HG02759 (cell line): ENCODE measurements around the gene LIPG.
"Not testable (repeated sequence)": the region's sequence is repeated elsewhere in the genome, so short reads cannot be mapped to it uniquely, and the experiment has no call there.

Experiments
- ATAC-seq: cut with Tn5 transposase; IDR thresholded peaks from one replicate; pipeline ENCODE4 v1.9.1; 2021; ENCODE audit warnings: mild to moderate bottlenecking, moderate library complexity; ENCODE audit not compliant: unreplicated experiment

Gene LIPG

DNA sequence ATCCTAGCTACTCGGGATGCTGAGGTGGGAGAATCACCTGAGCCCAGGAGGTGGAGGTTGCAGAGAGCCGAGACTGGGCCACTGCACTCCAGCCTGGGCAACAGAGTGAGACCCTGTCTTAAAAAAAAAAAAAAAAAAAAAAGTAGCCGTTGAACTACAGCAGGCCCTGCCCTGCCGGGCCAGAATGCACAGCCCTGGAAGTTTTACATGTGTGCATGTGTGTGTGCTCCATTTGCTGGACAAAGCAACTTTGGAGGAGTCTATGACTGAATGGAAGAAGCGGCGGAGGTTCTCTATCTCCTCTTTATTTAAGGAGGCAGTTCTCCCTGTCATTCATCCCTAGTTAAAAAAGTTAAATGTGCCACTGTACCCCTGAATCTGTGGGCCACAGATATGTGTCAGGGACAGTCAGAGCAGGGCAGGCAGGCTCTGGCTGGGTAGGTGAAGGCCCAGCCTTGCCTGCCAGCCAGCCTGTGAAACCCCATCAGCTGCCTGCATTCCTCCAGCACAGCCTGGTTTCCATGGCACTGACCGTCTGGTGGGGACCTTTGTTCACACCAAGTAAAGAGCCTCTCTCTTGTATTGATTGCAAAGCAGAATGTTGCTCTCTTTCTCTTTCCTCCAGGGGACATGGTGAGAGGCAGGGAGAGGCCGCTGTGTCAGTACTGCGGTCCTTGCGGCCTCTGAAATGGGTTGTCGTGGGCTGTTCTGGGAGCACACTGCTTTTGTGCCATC, 10.9 kb downstream of the LIPG start:
- ATAC-seq: no peak

DNA sequence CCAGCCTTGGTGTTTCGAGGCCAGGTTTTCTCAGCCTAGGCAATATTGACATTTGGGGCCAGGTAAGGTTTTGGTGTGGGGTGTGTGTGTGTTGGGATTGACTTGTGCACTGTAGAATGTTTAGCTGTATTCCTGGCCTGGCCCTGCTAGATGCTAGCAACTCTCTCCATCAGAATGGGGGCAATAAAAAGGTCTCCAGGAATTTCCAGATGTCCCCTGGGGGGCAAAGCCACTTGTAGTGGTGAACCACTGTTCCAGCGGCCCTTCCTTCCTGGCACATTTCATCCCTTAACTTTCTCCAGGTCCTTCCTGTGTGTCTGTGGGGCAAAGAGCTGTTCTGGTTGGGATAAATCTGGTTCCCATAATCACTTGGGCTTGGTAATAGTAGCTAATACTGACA, 12.0 kb downstream of the LIPG start:
- no peak for ATAC-seq

DNA sequence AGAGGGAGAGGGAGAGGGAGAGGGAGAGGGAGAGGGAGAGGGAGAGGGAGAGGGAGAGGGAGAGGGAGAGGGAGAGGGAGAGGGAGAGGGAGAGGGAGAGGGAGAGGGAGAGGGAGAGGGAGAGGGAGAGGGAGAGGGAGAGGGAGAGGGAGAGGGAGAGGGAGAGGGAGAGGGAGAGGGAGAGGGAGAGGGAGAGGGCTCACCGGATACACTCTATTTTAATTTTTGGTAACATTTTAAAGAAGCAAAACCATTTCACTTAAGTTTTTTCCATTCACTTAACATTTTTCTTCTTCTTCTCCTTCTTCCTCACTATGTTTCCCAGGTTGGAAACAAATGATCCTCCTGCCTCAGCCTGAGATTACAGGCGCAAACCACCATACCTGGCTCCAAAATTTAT, 17.2 kb downstream of the LIPG start:
- not testable (repeated sequence) for ATAC-seq

DNA sequence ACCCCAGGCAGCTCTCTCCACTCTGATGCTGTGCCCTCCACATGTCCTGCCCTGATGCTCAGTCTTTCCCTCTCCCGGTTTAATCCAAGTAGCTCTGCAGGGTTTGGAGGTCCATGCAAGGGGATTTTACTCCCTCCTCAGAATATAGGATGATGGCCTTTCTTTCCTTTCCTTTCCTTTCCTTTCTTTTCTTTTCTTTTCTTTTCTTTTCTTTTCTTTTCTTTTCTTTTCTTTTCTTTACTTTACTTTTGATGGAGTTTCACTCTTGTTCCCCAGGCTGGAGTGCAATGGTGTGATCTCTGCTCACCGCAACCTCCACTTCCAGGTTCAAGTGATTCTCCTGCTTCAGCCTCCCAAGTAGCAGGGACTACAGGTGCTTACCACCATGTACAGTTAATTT, 17.7 kb downstream of the LIPG start:
- not testable (repeated sequence) for ATAC-seq

DNA sequence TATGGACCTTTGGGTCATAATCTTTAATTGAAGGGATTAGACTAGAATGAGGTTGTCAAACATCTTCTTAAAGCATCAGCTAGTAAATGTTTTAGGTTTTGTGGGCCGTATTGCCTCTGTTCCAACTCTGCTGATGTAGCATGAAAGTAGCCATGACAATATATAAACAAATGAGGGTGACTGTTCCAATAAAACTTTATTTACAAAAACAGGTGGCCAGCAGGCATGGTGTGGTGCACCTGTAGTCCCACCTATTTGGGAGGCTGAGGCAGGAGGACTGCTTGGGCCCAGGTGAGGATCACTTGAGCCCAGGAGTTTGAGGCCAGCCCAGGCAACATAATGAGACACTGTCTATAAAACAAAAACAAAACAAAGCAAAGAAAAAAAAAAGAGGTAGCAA, 18.4 kb downstream of the LIPG start:
- ATAC-seq: no peak

DNA sequence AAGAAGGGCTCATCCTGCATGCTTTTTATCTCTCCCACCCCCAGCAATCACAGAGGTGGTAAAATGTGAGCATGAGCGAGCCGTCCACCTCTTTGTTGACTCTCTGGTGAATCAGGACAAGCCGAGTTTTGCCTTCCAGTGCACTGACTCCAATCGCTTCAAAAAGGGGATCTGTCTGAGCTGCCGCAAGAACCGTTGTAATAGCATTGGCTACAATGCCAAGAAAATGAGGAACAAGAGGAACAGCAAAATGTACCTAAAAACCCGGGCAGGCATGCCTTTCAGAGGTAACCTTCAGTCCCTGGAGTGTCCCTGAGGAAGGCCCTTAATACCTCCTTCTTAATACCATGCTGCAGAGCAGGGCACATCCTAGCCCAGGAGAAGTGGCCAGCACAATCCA, 19.5 kb downstream of the LIPG start:
- ATAC-seq: no peak

DNA sequence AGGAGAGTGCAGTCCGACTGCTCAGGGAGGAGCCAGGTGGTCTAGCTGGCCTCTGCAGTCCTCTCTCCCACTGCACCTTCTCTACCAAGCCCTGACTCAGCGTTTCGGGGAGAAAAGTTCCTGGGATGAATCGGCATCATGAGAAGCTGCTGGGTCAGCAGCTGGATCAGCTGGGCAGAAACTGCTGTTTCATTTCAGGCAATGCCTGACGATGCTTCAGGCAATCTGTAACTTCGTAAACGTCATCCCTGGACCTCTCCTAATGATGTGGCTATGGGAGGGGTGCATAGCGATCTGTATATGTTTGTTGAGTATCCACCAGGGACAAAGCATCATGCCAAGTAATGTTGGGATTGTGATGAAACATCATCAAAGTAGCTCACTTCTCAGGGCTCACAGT, 20.7 kb downstream of the LIPG start:
- ATAC-seq: no peak

DNA sequence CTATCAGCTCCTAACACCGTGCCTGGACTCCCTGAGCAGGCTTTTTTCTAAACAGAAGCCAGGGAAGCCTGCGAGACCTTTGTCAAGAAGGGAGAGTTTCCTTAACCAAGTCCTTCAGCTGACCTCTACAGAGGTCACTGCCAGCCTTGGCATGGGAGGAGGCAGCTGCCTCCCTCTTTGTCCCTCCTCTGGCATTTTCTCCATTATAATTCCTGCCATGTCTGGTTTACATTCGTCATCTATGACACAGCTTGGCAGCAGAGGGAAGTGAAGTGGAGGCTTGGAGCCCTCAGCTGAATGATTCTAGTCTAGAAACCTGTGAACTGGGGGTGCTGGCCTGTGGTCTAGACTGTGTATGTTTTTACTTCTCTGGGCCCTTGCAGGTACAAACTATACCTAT, 22.5 kb downstream of the LIPG start:
- no peak for ATAC-seq

DNA sequence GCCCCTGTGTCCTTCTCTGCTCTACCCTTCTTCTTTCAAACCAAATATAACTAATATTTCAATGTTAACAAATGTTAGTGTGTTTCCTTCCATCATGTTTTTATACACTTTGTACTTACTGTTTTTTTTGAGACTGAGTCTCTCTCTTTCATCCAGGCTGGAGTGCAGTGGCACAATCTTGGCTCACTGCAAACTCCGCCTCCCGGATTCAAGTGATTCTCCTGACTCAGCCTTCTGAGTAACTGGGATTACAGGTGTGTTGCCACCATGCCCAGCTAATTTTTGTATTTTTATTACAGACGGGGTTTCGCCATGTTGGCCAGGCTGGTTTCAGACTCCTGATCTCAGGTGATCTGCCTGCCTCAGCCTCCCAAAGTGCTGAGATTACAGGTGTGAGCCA, 23.1 kb downstream of the LIPG start:
- ATAC-seq: not testable (repeated sequence)

DNA sequence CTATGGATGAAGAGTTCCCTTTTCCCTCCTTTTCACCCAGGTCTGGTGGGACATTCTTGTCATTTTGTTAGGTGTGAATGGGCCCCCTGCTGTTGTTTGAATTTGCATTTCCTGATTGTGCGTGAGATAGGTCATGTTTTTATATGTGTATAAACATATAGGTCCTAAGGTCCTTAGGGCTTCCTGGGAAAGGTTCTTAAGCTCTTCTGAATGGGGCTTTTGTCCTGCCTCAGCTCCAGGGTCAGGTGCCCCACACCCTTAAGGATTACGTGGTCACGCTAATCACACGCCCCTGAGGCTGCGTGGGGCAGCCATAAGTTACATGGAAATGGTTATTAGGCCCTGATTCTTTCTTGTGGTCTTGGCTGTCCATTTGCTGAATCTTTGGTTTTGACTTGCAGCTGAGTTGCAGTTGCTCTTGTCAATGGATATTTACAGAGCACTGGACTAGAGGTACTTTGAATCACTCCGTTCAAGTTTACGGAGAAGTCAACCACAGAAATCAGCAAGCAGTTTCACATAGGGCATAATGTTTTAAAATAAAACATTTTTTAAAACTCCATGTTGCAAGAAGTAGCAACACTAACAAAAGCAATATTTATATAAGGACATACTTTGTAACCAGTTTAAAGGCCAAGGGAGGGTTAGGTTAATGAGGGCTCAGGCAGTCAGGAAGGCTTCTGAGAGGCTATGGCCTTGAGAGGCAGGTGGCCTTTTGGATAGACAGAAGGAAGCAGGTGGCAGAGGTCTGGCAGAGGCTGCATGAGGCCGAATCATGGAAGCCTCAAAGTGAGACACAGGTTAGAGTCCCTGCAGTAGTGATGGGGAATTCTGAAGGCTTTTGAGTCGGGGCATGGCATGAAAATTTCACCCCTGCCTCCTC, 24.2 kb downstream of the LIPG start:
- no peak for ATAC-seq

DNA sequence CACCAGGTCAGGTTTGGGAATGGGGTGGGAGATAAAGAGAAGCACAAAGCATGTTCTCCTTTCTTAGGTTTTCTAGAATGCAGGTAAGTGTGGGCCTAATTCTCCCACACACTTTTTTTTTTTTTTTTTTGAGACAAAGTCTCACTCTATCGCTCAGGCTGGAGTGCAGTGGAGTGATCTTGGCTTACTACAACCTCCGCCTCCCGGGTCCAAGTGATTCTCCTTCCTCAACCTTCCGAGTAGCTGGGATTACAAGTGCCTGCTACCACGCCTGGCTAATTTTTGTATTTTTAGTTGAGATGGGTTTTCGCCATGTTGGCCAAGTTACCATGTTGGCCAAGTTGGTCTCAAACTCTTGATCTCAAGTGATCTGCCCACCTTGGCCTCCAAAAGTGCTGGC, 26.3 kb downstream of the LIPG start:
- ATAC-seq: no peak

DNA sequence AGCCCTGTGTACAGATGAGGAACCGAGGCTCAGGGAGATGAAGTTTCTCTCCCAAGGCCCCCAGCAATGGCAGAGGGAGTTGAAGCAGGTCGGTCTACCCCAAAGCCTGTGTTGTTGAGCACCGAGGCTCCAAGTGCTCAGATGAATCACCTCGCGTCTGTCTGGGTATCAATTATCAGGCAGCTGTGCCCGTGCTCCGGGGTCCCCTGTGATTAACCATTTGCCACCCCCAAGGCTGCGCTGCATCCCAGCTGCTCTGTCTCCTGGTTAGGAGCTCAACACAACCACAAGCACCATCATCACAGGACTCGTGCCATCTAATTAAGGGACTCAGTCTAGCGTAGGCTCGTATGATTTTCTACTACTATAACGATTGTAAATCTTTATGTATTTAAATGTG, 27.1 kb downstream of the LIPG start:
- no peak for ATAC-seq

DNA sequence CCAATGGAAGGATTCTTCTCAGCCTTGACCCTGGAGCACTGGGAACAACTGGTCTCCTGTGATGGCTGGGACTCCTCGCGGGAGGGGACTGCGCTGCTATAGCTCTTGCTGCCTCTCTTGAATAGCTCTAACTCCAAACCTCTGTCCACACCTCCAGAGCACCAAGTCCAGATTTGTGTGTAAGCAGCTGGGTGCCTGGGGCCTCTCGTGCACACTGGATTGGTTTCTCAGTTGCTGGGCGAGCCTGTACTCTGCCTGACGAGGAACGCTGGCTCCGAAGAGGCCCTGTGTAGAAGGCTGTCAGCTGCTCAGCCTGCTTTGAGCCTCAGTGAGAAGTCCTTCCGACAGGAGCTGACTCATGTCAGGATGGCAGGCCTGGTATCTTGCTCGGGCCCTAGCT, 28.8 kb downstream of the LIPG start:
- ATAC-seq: no peak

DNA sequence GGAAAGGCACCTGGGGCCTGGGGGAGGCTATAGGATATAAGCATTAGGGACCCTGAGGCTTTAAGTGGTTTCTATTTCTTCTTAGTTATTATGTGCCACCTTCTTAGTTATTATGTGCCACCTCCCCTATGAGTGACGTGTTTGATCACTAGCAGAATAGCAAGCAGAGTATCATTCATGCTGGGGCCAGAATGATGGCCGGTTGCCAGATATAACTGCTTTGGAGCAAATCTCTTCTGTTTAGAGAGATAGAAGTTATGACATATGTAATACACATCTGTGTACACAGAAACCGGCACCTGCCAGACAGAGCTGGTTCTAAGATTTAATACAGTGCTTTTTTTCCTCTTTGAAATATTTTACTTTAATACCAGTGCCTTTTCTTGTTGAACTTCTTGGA, 29.4 kb downstream of the LIPG start:
- ATAC-seq: no peak

DNA sequence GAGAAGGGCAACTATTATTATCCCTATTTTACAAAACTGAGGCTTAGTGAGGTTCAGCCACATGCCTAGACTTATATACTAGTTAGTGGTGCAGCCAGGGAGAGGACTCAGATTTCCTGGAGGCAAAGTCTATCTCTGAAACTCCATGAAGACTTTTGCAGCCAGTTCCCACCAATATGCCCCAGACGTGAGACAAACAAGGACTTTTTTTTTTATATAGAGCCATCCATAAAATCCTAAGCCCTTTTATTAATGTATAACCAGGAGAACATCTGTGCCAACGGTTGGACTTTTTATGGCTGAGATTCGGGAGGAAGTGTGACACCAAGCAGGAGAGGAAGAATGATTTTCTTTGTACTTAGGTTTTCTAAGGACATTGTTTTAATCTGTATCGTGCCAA, 29.9 kb downstream of the LIPG start:
- ATAC-seq: no peak

DNA sequence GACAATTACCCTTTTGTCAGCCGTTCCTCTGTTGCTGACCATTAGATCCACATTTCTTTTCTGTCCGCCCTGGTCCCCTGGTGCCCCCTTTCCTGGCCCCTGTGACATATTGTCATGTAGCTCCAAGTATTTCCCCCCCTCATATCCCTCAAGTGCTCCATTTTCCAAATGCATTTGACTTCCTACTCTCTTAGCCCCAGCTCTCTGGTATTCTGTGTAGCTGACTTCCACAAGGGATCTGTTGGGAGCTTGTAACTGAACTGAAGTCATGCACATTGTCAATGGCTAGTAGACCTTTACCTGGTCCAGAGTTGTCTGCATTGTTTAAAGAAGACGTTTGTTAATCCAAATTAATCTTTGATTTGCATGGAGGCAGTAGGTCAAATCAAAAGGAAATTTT, 34.8 kb downstream of the LIPG start:
- ATAC-seq: no peak

DNA sequence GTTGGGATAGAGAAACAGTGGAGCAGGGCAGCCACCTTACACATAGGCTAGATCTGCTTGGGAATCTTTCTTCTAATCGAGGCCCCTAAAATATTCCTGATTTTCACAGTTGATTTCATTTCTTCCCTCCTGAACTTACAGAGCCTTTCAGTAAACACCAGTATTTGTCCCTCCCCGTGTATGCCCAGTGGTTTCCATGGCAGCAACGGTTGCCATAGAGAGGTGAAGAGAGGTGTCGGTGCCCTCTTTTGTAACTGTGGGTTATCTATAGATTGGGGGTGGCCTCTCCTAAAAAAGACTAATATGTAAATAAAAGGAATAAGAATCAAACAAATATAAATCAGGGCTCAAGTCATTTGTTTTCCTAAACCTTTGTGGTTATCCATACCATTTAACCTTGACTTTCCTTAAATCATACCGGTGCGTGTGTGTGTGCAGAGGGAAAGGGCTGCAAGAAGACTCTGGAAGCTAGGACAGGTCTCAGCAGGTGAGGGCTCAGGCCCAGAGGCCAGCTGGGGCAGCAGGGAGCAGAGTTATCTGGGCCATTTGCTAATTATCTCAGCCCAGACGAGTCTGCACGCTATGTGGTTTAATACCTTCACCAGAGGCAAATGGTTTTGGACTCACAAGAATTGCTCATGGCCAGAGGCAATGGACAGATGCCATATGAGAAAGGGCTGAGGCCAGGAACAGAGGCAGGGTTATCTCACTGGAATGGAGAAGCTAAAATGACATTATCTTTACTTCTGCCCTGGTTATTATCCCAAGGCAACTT, 35.5 kb downstream of the LIPG start:
- no peak for ATAC-seq

DNA sequence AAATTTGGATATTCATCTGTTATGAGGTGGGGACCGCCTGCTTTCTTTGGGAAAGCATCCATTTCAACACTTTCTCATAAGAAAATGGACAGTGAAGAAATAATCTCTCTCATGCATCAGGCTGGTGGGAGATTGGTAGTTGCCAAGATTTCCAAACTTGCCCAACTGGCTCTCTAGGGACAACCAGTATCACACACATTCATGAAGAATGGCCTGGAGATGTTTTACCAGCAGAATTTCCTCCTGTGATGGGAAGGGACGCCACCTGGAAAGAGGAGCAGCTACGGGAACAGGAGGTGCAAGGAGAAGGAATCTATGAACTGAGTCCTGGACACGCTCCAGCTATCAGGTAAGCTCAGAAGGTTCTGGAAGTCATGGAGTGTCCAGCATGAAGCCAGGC, 39.4 kb downstream of the LIPG start:
- ATAC-seq: no peak

DNA sequence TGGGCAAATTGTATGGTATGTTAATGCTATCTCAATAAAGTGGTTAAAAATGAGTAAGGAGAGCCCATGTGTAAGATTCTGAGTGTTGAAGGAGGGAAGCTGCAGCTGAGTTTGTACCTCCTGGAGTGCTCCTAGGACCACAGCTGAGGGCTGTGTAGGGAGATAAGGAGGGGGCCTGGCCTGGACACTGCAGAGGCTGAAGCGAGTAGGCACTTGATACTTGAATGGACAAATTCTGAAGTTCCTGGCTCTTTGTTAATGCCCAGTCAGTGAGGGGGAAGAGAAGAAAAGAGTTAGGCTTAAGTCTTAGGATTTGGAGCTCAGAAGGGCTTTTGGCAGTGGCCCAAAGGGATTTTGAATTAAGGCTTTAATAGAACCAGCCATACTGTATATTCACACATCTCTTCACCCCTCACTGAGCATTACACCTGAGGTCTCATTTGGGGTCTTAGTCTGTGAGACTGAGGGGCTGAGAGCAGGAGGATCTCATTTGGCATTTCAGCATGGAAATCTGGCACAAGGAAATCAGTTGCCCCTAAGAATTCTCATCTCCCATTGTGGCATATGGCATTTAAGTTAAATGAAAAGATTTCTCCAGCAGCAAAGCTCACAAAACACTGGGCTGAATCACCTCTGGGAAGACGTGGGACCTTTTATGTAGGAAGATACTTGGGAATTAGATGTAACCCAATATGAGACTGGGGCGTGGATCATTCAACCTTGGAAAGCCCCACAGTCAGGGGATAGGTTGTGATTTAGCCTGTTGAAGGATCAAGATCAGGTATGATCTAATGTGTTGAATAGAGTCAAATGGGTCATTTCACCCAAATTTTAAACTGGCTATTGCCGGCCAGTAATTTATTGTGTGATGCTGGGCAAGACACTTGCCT, 46.8 kb downstream of the LIPG start:
- ATAC-seq: no peak

DNA sequence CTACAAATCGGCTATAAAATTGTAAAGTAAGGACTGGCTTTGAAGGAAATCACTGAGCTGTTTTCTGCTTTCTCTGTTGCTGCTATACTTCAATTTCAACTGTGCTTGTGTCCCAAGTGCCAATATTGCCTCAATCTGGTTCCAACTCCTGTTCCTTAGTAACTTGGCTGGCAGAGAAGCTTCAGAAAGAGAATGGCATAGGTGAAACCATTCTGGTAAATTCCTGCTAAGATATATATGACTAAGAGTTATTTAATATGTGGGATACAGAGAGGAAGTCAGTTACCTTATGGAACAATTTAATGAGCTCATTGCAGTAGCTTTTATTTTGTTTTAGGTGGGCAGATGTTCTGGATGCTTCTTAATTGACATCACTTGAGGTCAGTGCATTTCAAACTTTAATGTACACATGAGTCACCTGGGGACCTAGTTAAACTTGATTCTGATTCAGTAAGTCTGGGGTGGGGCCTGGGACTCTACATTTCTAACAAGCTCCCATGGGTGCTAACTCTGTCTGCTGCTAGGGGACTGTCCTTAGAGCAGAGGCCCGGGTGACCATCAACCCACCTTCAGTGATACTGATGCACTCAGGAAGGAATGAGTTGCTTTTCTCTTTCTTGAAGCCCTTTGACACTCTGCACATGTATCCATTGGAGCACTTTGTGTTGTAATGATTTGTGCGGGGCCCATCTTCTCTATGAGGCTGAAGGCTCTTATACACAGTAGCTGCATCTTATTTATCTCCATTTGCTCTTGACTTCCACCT, 47.6 kb downstream of the LIPG start:
- no peak for ATAC-seq
